Measurements from ENCODE around the gene SGCA.

DNA sequence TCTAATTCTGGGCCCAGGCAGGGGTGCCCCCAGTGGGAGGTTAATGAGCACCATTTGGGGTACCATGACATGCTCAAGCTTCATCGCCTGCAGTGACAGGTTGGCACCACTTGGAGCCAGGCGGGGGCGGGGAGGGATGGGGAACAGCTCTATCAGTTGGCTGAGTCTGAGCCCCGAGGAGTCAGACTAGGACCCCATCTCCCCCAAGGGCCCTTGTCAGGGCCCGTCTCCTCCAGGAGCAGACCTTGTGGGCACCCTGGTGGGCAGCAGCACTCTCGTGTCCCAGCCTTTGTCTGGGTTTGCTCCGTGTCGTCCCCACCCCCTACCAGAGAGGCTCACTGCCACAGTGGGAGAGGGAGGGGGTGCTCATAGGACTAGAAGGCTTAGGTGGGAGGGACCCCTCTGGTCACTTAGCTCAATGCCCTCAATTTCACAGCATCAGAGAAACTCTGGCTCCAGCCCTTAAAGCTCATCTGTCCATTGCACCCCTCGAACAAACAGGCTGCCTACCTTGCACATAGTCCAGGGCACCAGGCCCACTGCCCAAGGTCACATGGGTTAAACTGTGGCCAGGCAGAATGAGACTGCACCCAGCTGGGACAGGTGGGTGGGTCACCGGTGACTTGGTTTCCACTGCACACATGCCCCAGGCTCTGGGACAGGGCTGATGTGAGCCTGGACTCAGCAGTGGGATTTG, 19.4 kb upstream of the SGCA start:
- TF ChIP-seq POLR2A (IDR thresholded peaks at IDR 0.05; ENCODE audit: low read depth, low read length) (no peak), TAF1 (IDR thresholded peaks at IDR 0.05; ENCODE audit: low read depth, low read length) (no peak), POLR2AphosphoS5 (IDR thresholded peaks at IDR 0.05; ENCODE audit: low read depth, low read length) (no peak)
